SHP77 treated with DMSO at 0.1 percent for 48 hours (cell line): Measurements from ENCODE around the gene IL1RAPL2.
"Not testable (repeated sequence)": the region's sequence is repeated elsewhere in the genome, so short reads cannot be mapped to it uniquely, and the experiment has no call there.

Experiments
- DNase-seq: peaks from one replicate; lab custom pipeline; 2025; lab: John Stamatoyannopoulos, UW

IL1RAPL2 gene

GRCh38 chrX:105173071-105173470, 607.1 kb downstream of the IL1RAPL2 start:
- no peak for DNase-seq

GRCh38 chrX:105179644-105180043, 613.6 kb downstream of the IL1RAPL2 start:
- no peak for DNase-seq

- no peak for DNase-seq
Observed at GRCh38 chrX:105189093-105189492, 623.1 kb downstream of the IL1RAPL2 start.

- no peak for DNase-seq
Observed at GRCh38 chrX:105190252-105190853, 624.4 kb downstream of the IL1RAPL2 start.

GRCh38 chrX:105191878-105192277, 625.9 kb downstream of the IL1RAPL2 start:
- DNase-seq, result no peak

DNA sequence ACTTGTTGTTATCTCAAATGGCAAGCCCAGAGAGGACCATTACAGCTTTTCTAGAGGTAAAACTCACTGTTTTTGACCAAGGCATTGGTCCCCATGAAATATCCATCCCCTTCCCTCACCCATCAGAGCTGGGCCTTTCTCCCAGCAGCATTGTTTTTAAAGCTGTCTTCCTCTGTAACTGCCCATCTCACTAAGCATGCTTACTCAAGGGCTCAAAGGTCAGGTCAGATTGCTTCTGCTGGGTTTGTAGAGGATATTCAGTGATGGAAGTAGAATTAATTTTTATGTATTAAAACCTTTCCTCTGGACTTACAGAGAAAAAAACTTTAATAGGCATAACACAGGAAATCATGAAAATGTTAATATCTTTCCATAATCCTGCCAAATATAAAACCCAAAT, 643.4 kb downstream of the IL1RAPL2 start:
- no peak for DNase-seq

DNA sequence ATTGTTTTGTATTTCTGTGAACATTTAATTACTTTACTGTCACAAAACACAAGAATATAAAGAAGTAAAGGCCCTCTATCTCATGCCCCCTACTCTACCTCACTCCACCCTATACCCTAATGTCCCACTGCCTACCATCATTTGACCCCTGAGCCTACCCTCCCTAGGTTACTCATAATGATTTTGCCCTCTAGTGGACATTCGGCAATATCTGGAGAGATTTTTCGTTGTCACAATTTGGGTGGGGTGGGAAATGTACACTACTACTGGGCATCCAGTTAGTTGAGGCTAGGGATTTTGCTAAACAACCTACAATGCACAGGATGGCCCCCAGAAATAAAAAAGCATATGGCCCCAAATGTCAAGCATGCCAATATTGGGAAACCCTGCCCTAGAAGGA, 644.3 kb downstream of the IL1RAPL2 start:
- DNase-seq, result no peak

GRCh38 chrX:105211066-105211575, 645.1 kb downstream of the IL1RAPL2 start:
- DNase-seq, result no peak

DNA sequence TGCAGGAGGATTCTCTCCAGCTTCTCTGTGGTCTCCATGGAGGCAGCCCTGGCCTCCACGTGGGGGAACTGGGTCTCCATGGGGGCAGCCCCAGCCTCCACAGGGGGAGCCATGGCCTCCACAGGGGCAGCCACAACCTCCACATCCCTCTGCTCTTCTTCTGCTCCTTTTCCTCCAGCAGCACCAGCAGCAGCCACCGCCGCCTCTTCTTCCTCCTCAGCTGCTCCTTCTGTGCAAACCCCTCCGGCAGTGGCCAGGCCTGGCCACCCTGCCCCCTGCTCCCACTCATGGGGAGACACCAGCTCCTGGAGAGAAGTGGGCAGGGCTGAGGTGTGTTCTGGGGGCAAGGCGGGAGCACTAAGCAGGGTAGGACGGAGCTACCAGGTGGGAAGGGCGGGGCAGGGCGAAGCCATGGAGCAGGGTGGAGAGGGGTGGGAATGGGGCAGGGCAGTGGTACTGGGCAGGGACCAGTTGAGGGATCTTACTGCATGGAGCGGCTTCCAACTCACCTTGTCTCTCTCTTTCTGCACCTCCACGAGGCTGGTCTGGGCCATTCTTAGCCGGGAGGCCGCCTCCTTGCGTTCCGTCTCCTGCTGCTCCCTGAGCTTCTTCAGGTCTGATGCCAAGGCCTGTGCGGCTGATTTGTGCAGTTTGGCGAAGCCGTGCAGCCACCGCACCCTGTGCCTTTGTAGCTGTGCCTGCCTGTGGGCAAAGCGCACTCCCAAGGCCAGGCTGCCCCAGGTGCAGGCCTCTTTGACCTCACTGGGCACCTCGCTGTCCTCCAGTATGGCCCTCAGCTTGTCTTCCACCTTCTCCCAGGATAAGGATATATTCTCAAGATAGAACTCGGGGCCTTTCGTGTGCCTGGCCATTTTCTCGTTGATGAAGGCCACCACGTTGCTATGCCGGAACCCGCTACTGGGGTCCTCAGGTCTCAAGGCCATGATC, 653.7 kb downstream of the IL1RAPL2 start:
- no peak for DNase-seq

DNA sequence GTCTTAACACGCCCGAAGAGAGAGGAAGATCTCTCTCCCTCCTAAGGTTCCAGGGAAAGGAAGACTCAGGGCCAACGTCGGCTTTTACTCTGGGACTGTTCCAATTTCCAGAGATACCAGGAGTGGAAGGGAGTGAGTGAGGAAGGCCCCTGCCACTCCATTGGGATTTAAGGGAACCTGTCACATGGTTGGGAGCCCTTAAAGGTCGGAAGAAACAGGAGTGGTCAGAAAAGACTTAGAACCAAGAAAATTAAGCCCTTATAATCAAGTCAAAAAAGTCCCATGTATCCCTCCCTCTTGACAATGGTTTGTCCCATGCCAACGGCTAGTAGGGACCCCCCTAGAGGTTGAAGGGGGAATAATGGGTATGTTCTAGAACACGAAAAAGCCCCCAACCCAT, 654.6 kb downstream of the IL1RAPL2 start, which contains the start of gene TEX13A:
Gene TEX13A, minus strand, starts transcription at position 59 of the 400 bp plus-strand sequence. CDS start 297 bp downstream, outside the sequence.
- no peak for DNase-seq

DNA sequence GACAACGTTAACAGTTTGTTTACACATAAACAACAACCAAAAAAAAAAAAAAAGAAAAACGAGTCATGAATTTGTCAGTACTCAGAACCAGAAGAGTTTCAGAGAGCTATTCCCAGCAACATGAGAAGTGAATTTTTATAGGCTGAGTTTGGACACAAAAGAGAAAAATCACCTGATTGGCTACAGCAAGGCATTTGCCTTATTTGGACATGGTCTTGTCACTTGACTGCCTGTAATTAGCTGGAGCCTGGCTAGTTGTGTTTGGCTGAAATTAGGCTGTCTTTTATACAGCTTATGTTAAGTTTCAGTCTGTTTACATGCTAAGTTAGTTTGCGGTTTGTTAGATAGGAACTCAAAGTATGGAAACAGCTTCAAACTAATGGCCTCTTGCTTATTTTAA, 655.4 kb downstream of the IL1RAPL2 start:
- DNase-seq, result no peak

GRCh38 chrX:105226499-105226898, 660.5 kb downstream of the IL1RAPL2 start:
- no peak for DNase-seq

DNA sequence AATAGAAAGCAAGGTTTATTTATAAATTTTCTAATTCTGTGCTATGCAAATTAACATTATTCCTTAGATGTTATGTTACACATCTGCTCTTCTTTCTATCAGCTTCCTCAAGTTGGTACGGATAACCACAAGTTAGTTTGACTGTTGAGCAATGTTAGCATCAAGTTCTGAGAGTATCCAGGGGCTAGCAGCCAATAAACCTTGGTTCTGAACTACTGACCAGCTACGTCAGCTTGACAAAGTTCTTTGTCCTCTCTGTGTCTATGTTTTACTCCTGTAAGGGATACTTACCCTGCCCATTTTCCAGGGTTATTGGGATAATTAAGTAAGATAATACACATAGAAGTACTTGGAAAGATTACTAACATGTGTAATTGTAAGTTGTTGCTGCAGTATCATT, 662.6 kb downstream of the IL1RAPL2 start:
- no peak for DNase-seq

GRCh38 chrX:105229146-105229545, 663.1 kb downstream of the IL1RAPL2 start:
- no peak for DNase-seq

GRCh38 chrX:105237407-105237806, 671.4 kb downstream of the IL1RAPL2 start:
- DNase-seq, result not testable (repeated sequence)

DNA sequence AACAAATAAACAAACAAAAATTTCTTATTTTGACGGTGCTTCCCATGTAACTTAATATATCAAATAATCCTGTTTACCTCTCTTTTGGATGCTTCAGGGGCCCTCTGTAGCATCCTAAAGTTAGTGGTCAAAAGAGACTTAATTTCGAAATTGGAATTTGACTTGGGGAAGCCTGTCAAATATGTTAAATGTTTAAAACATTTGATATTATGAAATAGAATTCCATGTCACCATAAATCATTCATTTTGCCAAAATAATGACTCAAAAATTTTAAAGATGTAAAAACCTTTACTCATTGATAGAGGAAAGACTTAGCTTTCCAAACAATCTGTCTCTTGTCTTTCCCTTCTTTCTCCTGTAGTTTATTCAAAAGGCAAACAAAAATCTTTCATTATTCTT, 675.1 kb downstream of the IL1RAPL2 start:
- DNase-seq, result no peak

- DNase-seq, result no peak
Observed at GRCh38 chrX:105260291-105261043, 694.5 kb downstream of the IL1RAPL2 start.

DNA sequence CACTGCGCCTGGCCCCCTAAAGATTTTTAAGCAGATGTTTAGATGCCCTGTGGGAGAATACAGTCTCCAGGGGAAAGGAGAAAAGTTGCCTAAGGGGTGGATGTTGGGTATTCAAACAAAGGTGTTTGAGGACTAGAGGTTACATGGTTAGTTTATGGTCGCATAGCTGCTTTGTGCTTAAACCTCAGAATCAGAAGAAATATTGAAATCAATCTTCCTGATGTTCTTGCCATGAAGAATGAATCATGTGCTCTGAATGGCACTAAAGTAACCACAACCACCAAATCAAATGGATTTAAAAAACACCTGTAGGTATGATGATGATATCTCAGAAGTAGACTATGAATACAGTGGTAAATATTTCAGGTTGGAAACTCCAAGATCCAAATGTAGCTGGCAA, 697.2 kb downstream of the IL1RAPL2 start:
- no peak for DNase-seq

DNA sequence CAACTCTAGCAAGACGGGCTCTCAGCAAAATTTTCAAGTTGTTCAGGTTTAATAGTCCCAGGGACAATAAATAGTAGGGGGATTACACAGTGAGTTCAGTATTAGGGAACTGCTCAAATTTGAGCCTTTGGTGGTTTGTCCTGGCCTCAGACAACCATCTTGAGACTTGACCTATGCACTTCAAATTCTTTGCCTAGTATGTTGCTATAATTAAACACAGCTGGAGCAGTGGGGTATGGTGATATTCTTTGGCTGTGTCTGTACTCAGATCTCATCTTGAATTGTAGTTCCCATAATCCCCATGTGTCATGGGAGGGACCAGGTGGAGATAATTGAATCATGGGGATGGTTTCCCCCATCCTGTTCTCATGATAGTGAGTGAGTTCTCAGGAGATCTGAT, 697.8 kb downstream of the IL1RAPL2 start:
- DNase-seq, result no peak

DNA sequence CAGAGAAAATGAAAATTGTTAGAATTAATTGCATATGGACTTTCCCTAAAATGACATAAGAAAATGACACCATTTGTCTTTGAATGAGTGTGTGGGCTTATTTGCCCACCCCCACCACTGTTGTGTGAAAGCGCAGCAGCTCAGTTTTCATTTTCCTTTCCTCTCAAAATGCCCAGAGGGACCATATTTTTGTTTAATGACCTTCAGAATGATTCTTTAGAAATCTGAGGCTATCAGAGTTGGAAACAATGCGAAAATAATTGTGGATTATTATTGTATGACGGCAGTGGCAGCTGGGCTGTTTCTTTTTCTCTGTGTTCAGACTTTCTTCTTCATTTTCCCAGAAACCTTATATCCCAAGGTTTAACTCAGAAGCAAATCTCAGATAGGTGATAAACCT, 699.1 kb downstream of the IL1RAPL2 start:
- no peak for DNase-seq

- no peak for DNase-seq
Observed at GRCh38 chrX:105266456-105266855, 700.5 kb downstream of the IL1RAPL2 start.

DNA sequence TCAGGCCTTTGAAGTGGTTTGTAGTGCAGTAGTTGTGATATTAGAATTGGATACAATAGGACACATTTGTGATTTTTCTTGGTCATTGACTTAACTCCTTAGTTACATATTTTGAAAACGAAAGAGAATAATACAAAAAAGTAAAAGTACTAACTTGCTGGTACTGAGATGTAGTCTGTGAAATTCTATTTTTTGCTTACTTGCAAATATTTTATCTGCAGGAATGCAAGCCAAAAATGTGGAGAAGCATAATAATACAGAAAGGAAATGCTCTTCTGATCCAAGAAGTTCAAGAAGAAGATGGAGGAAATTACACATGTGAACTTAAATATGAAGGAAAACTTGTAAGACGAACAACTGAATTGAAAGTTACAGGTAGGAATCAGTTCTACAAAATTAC, 701.2 kb downstream of the IL1RAPL2 start:
- no peak for DNase-seq
